Skeletal muscle tissue (tissue), 4 donors: Measurements from ENCODE around the gene RSPH3. TPM values are rescaled to one million over a fixed set of nuclear protein-coding genes. Genes with fewer than 3 reads are reported as not detected.
"Not testable (repeated sequence)": the region's sequence is repeated elsewhere in the genome, so short reads cannot be mapped to it uniquely, and the experiment has no call there.

Experiments
- H3K27ac ChIP-seq: one replicate; pipeline ENCODE4 v1.7.0; 2013; ENCODE audit warnings: mild to moderate bottlenecking, low read depth, low read length, inconsistent platforms
- H3K27me3 ChIP-seq, 3 donors: one replicate each; pipeline ENCODE4 v1.7.0; 2013; ENCODE audit warnings: low read length in 3 of 3; ENCODE audit not compliant: control insufficient read depth in 3 of 3, insufficient read depth in 3 of 3
- H3K36me3 ChIP-seq, 3 donors: one replicate each; pipeline ENCODE4 v1.7.0; 2013; ENCODE audit warnings: low read length in 3 of 3; ENCODE audit not compliant: control insufficient read depth in 3 of 3, insufficient read depth in 3 of 3
- H3K4me1 ChIP-seq, 3 donors: one replicate each; pipeline ENCODE4 v1.7.0; 2013; ENCODE audit warnings: low read length in 3 of 3, mild to moderate bottlenecking in 3 of 3; ENCODE audit not compliant: control insufficient read depth in 3 of 3, insufficient read depth in 3 of 3
- H3K4me3 ChIP-seq, 3 donors: one replicate each; pipeline ENCODE4 v1.7.0; 2013; ENCODE audit warnings: low read length in 3 of 3
- H3K9ac ChIP-seq, 3 donors: one replicate each; pipeline ENCODE4 v1.7.0; 2013; ENCODE audit warnings: low read length in 3 of 3, mild to moderate bottlenecking in 3 of 3, moderate library complexity in 2 of 3, low read depth in 1 of 3
- H3K9me3 ChIP-seq, 3 donors: one replicate each; pipeline ENCODE4 v1.7.0; 2013; ENCODE audit warnings: low read length in 3 of 3; ENCODE audit not compliant: control insufficient read depth in 3 of 3
- total RNA-seq: library from RNA; depleted of rRNA; stranded (reverse); fragments of >200 nt; gene quantifications from one replicate; pipeline ENCODE4 v1.2.3, GENCODE V29; 2014
- donor health status: Osteomylitis.

RSPH3 gene
- total RNA-seq, 1 donor from 2014 or later, result 2.1 TPM

- Histone ChIP-seq H3K9ac (no peak overlapping the region), H3K4me3 (no peak overlapping the region), H3K9me3 (no peaks in the 10 kb centered on the region), H3K27me3 (no peaks in the 10 kb centered on the region), H3K27ac (no peak overlapping the region), H3K4me1 (peaks cover 0 to 4% (median 2%) of the 10 kb centered on the region in 3 donors), H3K36me3 (no peaks in the 10 kb centered on the region)
Measured at GRCh38 chr6:159007510-159007909, 7.5 kb upstream of the RSPH3 start.

GRCh38 chr6:159005436-159005835, 5.4 kb upstream of the RSPH3 start:
- Histone ChIP-seq H3K27me3 (no peaks in the 10 kb centered on the region), H3K27ac (no peak overlapping the region), H3K9me3 (no peaks in the 10 kb centered on the region), H3K4me3 (no peak overlapping the region), H3K9ac (no peak overlapping the region), H3K4me1 (peaks cover 8 to 13% (median 8%) of the 10 kb centered on the region in 3 donors), H3K36me3 (no peaks in the 10 kb centered on the region)

- H3K27ac ChIP-seq, result no peak overlapping the region
- H3K4me3 ChIP-seq, result no peak overlapping the region
- no peaks in the 10 kb centered on the region for H3K36me3 ChIP-seq
- H3K27me3 ChIP-seq, result no peaks in the 10 kb centered on the region
- H3K4me1 ChIP-seq, result peaks cover 8 to 19% (median 11%) of the 10 kb centered on the region in 3 donors
- H3K9ac ChIP-seq, result no peak overlapping the region
- H3K9me3 ChIP-seq, result no peaks in the 10 kb centered on the region
Measured at GRCh38 chr6:159004592-159004991, 4.6 kb upstream of the RSPH3 start.

- Histone ChIP-seq H3K4me3 (no peak overlapping the region), H3K36me3 (no peaks in the 10 kb centered on the region), H3K27ac (no peak overlapping the region), H3K9me3 (no peaks in the 10 kb centered on the region), H3K9ac (no peak overlapping the region), H3K4me1 (peaks cover 13 to 28% (median 15%) of the 10 kb centered on the region in 3 donors), H3K27me3 (no peaks in the 10 kb centered on the region)
Measured at GRCh38 chr6:159002432-159003155, 2.6 kb upstream of the RSPH3 start.

GRCh38 chr6:158999154-158999665, 792 bp downstream of the RSPH3 start:
- Histone ChIP-seq H3K9ac (peak overlapping the region; percentile 88 to 91 (median 90)), H3K36me3 (no peaks in the 10 kb centered on the region), H3K4me1 (peaks cover 13 to 28% (median 15%) of the 10 kb centered on the region in 3 donors), H3K4me3 (peak overlapping the region; percentile 93 to 97 (median 95)), H3K27ac (peak overlapping the region; percentile 26), H3K27me3 (no peaks in the 10 kb centered on the region), H3K9me3 (no peaks in the 10 kb centered on the region)

- H3K9ac ChIP-seq, result no peak overlapping the region
- peaks cover 0 to 7% (median 0%) of the 10 kb centered on the region in 3 donors for H3K36me3 ChIP-seq
- H3K9me3 ChIP-seq, result no peaks in the 10 kb centered on the region
- H3K4me3 ChIP-seq, result no peak overlapping the region
- peaks cover 10 to 21% (median 15%) of the 10 kb centered on the region in 3 donors for H3K4me1 ChIP-seq
- no peaks in the 10 kb centered on the region for H3K27me3 ChIP-seq
- no peak overlapping the region for H3K27ac ChIP-seq
Measured at GRCh38 chr6:158996856-158997255, 3.1 kb downstream of the RSPH3 start.

- Histone ChIP-seq H3K4me3 (no peak overlapping the region), H3K36me3 (peaks cover 0 to 12% (median 2%) of the 10 kb centered on the region in 3 donors), H3K27me3 (no peaks in the 10 kb centered on the region), H3K9ac (no peak overlapping the region), H3K9me3 (peaks cover 0 to 2% (median 1%) of the 10 kb centered on the region in 3 donors), H3K4me1 (peaks cover 0 to under 1% (median 0%) of the 10 kb centered on the region in 3 donors), H3K27ac (no peak overlapping the region)
Measured at GRCh38 chr6:158993639-158994038, 6.4 kb downstream of the RSPH3 start.

GRCh38 chr6:158991017-158991723, 8.8 kb downstream of the RSPH3 start:
- H3K27me3 ChIP-seq, result no peaks in the 10 kb centered on the region
- H3K4me3 ChIP-seq, result no peak overlapping the region
- H3K27ac ChIP-seq, result no peak overlapping the region
- H3K4me1 ChIP-seq, result no peaks in the 10 kb centered on the region
- H3K36me3 ChIP-seq, result peaks cover 0 to 12% (median 2%) of the 10 kb centered on the region in 3 donors
- H3K9me3 ChIP-seq, result peaks cover 0 to 3% (median 2%) of the 10 kb centered on the region in 3 donors
- H3K9ac ChIP-seq, result no peak overlapping the region

GRCh38 chr6:158989711-158990110, 10.3 kb downstream of the RSPH3 start:
- not testable (repeated sequence) for H3K27me3 ChIP-seq, H3K9ac ChIP-seq, H3K9me3 ChIP-seq, H3K27ac ChIP-seq, H3K4me3 ChIP-seq, H3K4me1 ChIP-seq
- H3K36me3 ChIP-seq, result peaks cover 0 to 12% (median 4%) of the 10 kb centered on the region in 3 donors

- peaks cover 0 to 12% (median 4%) of the 10 kb centered on the region in 3 donors for H3K36me3 ChIP-seq
- H3K9ac ChIP-seq, result no peak overlapping the region
- H3K4me3 ChIP-seq, result no peak overlapping the region
- no peak overlapping the region for H3K27ac ChIP-seq
- H3K4me1 ChIP-seq, result no peaks in the 10 kb centered on the region
- H3K9me3 ChIP-seq, result peaks cover 0 to 3% (median 2%) of the 10 kb centered on the region in 3 donors
- no peaks in the 10 kb centered on the region for H3K27me3 ChIP-seq
Measured at GRCh38 chr6:158988477-158988876, 11.5 kb downstream of the RSPH3 start.
